CD14-positive monocyte (primary cell): ENCODE data around the gene CACNA1G. TPM values are rescaled to one million over a fixed set of nuclear protein-coding genes. Genes with fewer than 3 reads are reported as not detected.

Source experiments
- DNase-seq, 3 donors: peaks; one replicate each; pipeline ENCODE4 v3.0.0-alpha.2; 2011 to 2022
- H2AFZ ChIP-seq: 2 replicates; pipeline ENCODE4 v1.6.0; 2012; ENCODE audit warnings: mild to moderate bottlenecking, low read depth, low read length, inconsistent platforms; ENCODE audit not compliant: insufficient read depth, poor library complexity, severe bottlenecking
- H3K27ac ChIP-seq, 2 donors: 1 replicate in 1 of 2; 2 replicates in 1 of 2; pipeline ENCODE4 v1.5.1; 2012 to 2013; ENCODE audit warnings: low read length in 2 of 2, control low read depth in 1 of 2, inconsistent platforms in 1 of 2, low read depth in 1 of 2, mild to moderate bottlenecking in 1 of 2
- H3K27me3 ChIP-seq, 2 donors: one replicate each; pipeline versions ENCODE4 v1.6.0 to v1.6.1; 2011 to 2013; ENCODE audit warnings: low read length in 2 of 2; ENCODE audit not compliant: control insufficient read depth in 2 of 2, insufficient read depth in 2 of 2
- H3K36me3 ChIP-seq, 2 donors: replicated peaks in 1 of 2; 1 replicate in 1 of 2; 2 replicates in 1 of 2; pipeline versions ENCODE4 v1.5.1 to v1.6.1; 2012 to 2013; ENCODE audit warnings: low read length in 2 of 2, control low read depth in 1 of 2, inconsistent platforms in 1 of 2, mild to moderate bottlenecking in 1 of 2; ENCODE audit not compliant: insufficient read depth in 2 of 2, control insufficient read depth in 1 of 2
- H3K4me1 ChIP-seq, 2 donors: 1 replicate in 1 of 2; 2 replicates in 1 of 2; pipeline versions ENCODE4 v1.5.1 to v1.6.1; 2012 to 2013; ENCODE audit warnings: low read length in 2 of 2, control low read depth in 1 of 2, inconsistent platforms in 1 of 2, mild to moderate bottlenecking in 1 of 2, moderate library complexity in 1 of 2; ENCODE audit not compliant: insufficient read depth in 2 of 2, control insufficient read depth in 1 of 2
- H3K4me2 ChIP-seq: replicated peaks from 2 replicates; pipeline ENCODE3; 2012; ENCODE audit warnings: low read length, moderate library complexity, mild to moderate bottlenecking; ENCODE audit not compliant: poor library complexity, severe bottlenecking; ENCODE audit errors: extremely low read depth
- H3K4me3 ChIP-seq, 3 experiments: fragments of 200-600 bp in 1 of 3; sonication (generic) in 1 of 3; replicated peaks in 1 of 3; 1 replicate in 2 of 3; 2 replicates in 1 of 3; pipeline ENCODE4 v1.5.1; 2011 to 2013; ENCODE audit warnings: low read length in 3 of 3, mild to moderate bottlenecking in 3 of 3, control low read depth in 2 of 3, low read depth in 2 of 3, inconsistent platforms in 1 of 3, moderate library complexity in 1 of 3
- H3K79me2 ChIP-seq: 2 replicates; pipeline ENCODE4 v1.6.0; 2012; ENCODE audit warnings: mild to moderate bottlenecking, control low read depth, inconsistent platforms, low read length, moderate library complexity; ENCODE audit not compliant: insufficient read depth
- H3K9ac ChIP-seq: 2 replicates; pipeline ENCODE4 v1.6.0; 2017; ENCODE audit warnings: low read length, mild to moderate bottlenecking; ENCODE audit not compliant: insufficient read depth, poor library complexity, severe bottlenecking
- H3K9me3 ChIP-seq, 2 donors: replicated peaks in 1 of 2; 1 replicate in 1 of 2; 2 replicates in 1 of 2; pipeline versions ENCODE4 v1.5.1 to v1.6.1; 2012 to 2013; ENCODE audit warnings: low read length in 2 of 2, control low read depth in 1 of 2; ENCODE audit not compliant: control insufficient read depth in 1 of 2, insufficient read depth in 1 of 2
- H4K20me1 ChIP-seq: 2 replicates; pipeline ENCODE4 v1.6.0; 2012; ENCODE audit warnings: mild to moderate bottlenecking, low read length, control low read depth, moderate library complexity; ENCODE audit not compliant: insufficient read depth
- H3K27ac Mint-ChIP-seq, 7 donors: one replicate each; pipeline ENCODE4 v1.8.0; 2020; ENCODE audit warnings: mild to moderate bottlenecking in 7 of 7, mixed read lengths in 7 of 7, moderate library complexity in 6 of 7, inconsistent platforms in 2 of 7
- H3K27me3 Mint-ChIP-seq, 3 donors: one replicate each; pipeline ENCODE4 v1.8.0; 2021 to 2022; ENCODE audit warnings: low read depth in 3 of 3, mild to moderate bottlenecking in 3 of 3, mixed read lengths in 3 of 3, moderate library complexity in 3 of 3, inconsistent platforms in 1 of 3
- H3K36me3 Mint-ChIP-seq, 2 donors: one replicate each; pipeline ENCODE4 v1.8.0; 2020; ENCODE audit warnings: mixed read lengths in 2 of 2, inconsistent platforms in 1 of 2, mild to moderate bottlenecking in 1 of 2
- H3K4me1 Mint-ChIP-seq: one replicate; pipeline ENCODE4 v1.8.0; 2020; ENCODE audit warnings: mild to moderate bottlenecking, mixed read lengths
- H3K4me3 Mint-ChIP-seq, 2 donors: one replicate each; pipeline ENCODE4 v1.8.0; 2020; ENCODE audit warnings: mild to moderate bottlenecking in 2 of 2, mixed read lengths in 2 of 2, moderate library complexity in 1 of 2
- H3K9me3 Mint-ChIP-seq, 7 donors: one replicate each; pipeline ENCODE4 v1.8.0; 2020 to 2022; ENCODE audit warnings: mixed read lengths in 7 of 7, mild to moderate bottlenecking in 6 of 7, moderate library complexity in 6 of 7, inconsistent platforms in 2 of 7
- CTCF ChIP-seq: fragments of 200-600 bp; IDR thresholded peaks from one replicate; pipeline ENCODE4 v1.8.0; 2022; ENCODE audit warnings: antibody characterized with exemption, mild to moderate bottlenecking
- WGBS: methylation state at CpG from one replicate; pipeline ENCODE4 v1.1.5; 2013; ENCODE audit warnings: missing lambda C conversion rate; ENCODE audit not compliant: insufficient coverage; 5-methylcytosine and 5-hydroxymethylcytosine counted together
- intact Hi-C, 2 donors: fragments of 100-400 bp; cut with micrococcal nuclease; formaldehyde crosslinking; loops; one replicate each; pipeline versions ENCODE4 v1.15.0 to v1.15.1; 2023
- polyA plus RNA-seq, 3 donors: library from polyadenylated mRNA; depleted of rRNA in 1 of 3; unstranded in 2 of 3; stranded (reverse) in 1 of 3; fragments of 300-500 nt in 2 of 3; fragments of >200 nt in 1 of 3; fragmentation: Illumina TruSeq in 2 of 3; gene quantifications; 1 replicate in 2 of 3; 2 replicates in 1 of 3; pipeline ENCODE4 v1.2.3, GENCODE V29; 2012 to 2021

CACNA1G gene
- polyA plus RNA-seq, 3 donors: 0.03 TPM; not detected in 2

GRCh38 chr17:50641357-50641756, 80.8 kb downstream of the CACNA1G start:
- H3K36me3 ChIP-seq: peaks cover 0 to 10% of the 10 kb centered on the region in 2 donors
- peaks cover 15 to 22% (median 20%) of the 10 kb centered on the region in 3 donors for H3K27me3 Mint-ChIP-seq
- H3K36me3 Mint-ChIP-seq: peaks cover 15 to 16% of the 10 kb centered on the region in 2 donors
- H3K79me2 ChIP-seq: no peaks in the 10 kb centered on the region
- peaks cover 45% of the 10 kb centered on the region for H3K4me1 Mint-ChIP-seq
- H3K27ac Mint-ChIP-seq: peak overlapping the region in 6 of 7 donors; percentile 68 to 94 (median 86)
- H3K4me3 Mint-ChIP-seq: peak overlapping the region in 1 of 2 donors; percentile 53
- peak overlapping the region; percentile 36 for H3K4me2 ChIP-seq
- WGBS: 28% methylated on average over 2 of the region's 3 CpGs
- peaks cover 0 to 16% of the 10 kb centered on the region in 2 donors for H3K27me3 ChIP-seq
- peaks cover 31 to 42% of the 10 kb centered on the region in 2 donors for H3K4me1 ChIP-seq
- no peak overlapping the region for H2AFZ ChIP-seq
- DNase-seq: no peak
- H3K9ac ChIP-seq: peak overlapping the region; percentile 34
- H4K20me1 ChIP-seq: peaks cover 17% of the 10 kb centered on the region
- TF ChIP-seq CTCF: no peak
- H3K9me3 ChIP-seq: no peaks in the 10 kb centered on the region
- intact Hi-C loops: no loop called here
- peak overlapping the region in 1 of 3 experiments; percentile 37 for H3K4me3 ChIP-seq
- H3K9me3 Mint-ChIP-seq: peaks cover 0 to 2% (median 0%) of the 10 kb centered on the region in 7 donors
- peak overlapping the region; percentile 48 to 72 for H3K27ac ChIP-seq

GRCh38 chr17:50642071-50642721, 81.7 kb downstream of the CACNA1G start:
- no peak for DNase-seq
- Mint-ChIP-seq H3K27ac (peak overlapping the region in 4 of 7 donors; percentile 63 to 82 (median 67)), H3K4me3 (no peak overlapping the region), H3K4me1 (peaks cover 41% of the 10 kb centered on the region), H3K36me3 (peaks cover 12 to 13% of the 10 kb centered on the region in 2 donors), H3K9me3 (peaks cover 0 to 2% (median 0%) of the 10 kb centered on the region in 7 donors), H3K27me3 (peaks cover 11 to 16% (median 14%) of the 10 kb centered on the region in 3 donors)
- no peak overlapping the region for H2AFZ ChIP-seq
- no peaks in the 10 kb centered on the region for H3K9me3 ChIP-seq
- H3K79me2 ChIP-seq: no peaks in the 10 kb centered on the region
- TF ChIP-seq CTCF: no peak
- peaks cover 14% of the 10 kb centered on the region for H4K20me1 ChIP-seq
- H3K36me3 ChIP-seq: peaks cover 0 to 10% of the 10 kb centered on the region in 2 donors
- H3K9ac ChIP-seq: no peak overlapping the region
- peaks cover 0 to 8% of the 10 kb centered on the region in 2 donors for H3K27me3 ChIP-seq
- no peak overlapping the region for H3K4me2 ChIP-seq
- H3K27ac ChIP-seq: no peak overlapping the region
- intact Hi-C loops: no loop called here
- H3K4me1 ChIP-seq: peaks cover 31 to 34% of the 10 kb centered on the region in 2 donors
- WGBS: 97% methylated on average over 9 of the region's 15 CpGs
- no peak overlapping the region for H3K4me3 ChIP-seq
